Mesenteric fat pad (tissue), 1 donor: ENCODE data around the gene NAV3. TPM values are rescaled to one million over a fixed set of nuclear protein-coding genes. Genes with fewer than 3 reads are reported as not detected.

ENCODE experiments used
- DNase-seq: peaks from one replicate; pipeline ENCODE4 v3.0.0-alpha.2; 2020; ENCODE audit warnings: low spot score
- total RNA-seq: library from RNA; stranded (reverse); fragmentation: NEBNext Ultra II Directional; extraction: Animal tissue kit (Norgen Biotek cat#: 25700); gene quantifications from one replicate; pipeline ENCODE4 v1.2.1, GENCODE V29; 2021
- donor health status: DM: yes; HTN: yes; CAD: no.

The NAV3 gene
- total RNA-seq, 1 donor from 2014 or later: 16.6 TPM

DNA sequence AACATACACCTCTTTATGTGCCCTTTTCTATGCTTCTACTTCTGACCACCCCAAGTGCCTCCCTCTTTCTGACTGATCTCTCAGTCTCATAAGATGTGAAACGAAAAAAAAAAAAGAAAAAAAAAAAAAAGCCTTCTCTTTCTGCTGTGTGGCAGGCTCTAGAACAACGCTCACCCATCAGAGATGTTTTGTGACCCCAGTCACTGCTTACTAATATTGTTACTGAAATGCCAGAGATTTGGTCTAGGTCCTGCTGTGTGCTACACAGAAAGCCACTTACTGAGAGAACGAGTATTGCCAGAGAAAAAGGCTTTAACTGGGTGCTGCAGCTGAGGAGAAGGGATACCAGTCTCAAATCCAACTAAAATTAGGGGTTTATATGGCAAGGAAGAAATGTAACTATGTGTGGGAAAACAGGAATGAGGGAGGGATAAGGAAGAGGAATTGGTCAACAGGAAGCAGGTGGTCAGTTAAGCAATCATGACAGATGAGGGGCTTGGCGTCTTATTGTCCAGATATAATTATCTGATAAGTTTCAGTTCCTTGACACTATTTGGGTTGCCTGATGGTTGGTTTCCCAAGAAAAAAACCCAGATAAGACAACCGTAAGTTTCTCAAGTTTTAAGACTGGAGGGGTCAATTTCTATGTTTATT lies 149.0 kb downstream of the NAV3 start:
- DNase-seq: no peak

DNA sequence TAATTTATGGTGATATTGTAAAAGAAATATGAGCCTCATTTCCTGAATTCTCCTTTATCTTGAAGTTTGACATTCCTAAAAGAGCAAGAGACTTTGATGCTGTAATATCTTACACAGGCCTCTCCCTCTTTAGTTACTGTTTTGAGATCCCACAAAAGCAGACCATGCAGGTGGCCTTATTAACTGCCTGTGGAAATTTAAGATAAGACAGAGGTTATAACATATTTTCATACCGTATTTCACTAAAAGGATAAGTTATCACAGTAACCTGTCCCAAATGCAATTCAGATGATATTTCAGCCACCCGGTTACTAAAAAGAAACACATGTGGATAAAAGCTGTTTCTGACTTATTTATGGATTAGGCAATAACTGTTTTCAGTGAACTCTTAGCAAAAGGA lies 150.1 kb downstream of the NAV3 start:
- no peak for DNase-seq

DNA sequence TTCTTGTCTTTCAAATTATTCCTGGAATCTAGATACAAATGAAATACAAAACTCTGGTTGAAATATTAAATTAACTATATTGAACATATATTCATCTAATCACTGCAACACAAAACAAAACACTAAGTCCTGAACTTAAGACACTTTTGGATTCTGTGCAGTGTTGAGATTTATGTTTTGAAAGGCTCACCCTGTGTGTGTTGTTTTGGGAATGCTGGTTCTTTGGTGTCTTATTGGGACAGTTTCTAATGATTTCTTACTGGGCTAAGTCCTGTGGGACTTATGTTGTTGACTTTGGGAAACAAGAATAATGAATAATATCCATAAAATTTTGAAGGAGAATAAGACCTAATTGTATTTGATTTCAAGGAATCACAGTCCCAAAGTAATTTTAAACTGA lies 153.2 kb downstream of the NAV3 start:
- DNase-seq: no peak

DNA sequence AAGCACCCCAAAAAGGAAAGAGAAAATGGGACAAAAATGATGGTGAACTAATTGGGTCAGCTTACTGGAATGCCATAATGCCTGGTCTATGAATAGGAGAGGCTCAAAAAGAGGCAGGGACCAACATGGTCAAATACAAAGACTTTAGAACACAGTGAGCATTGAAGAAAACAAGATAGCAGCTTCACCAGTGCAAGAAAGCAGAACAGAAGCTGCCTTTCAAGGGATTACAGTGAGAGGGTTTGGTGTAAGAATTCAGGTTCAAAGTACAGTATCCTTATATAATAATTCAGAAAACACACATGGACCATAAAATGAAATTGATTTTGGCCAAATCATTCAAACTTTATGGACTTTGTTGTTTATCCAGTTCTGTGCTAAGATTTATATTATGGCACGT lies 162.1 kb downstream of the NAV3 start:
- no peak for DNase-seq

- no peak for DNase-seq
Measured at GRCh38 chr12:77993658-77994057, 163.0 kb downstream of the NAV3 start.

- no peak for DNase-seq
Measured at GRCh38 chr12:77995436-77996167, 164.9 kb downstream of the NAV3 start.

DNA sequence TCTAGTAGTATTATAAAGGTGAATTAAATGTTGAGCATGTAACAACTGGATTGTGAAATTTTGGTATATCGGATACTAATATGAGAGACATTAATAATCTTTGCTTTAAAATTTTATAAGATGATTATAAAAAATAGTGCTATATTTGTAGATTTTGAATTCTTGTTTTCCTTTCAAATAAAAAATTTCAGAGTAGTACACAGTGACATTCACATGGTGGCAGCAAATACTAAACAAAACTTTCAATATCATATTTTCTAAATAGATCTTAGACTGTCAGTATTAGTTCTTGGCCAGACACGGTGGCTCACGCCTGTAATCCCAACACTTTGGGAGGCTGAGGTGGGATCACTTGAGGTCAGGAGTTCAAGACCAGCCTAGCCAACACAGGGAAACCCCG lies 166.0 kb downstream of the NAV3 start:
- DNase-seq: no peak

DNA sequence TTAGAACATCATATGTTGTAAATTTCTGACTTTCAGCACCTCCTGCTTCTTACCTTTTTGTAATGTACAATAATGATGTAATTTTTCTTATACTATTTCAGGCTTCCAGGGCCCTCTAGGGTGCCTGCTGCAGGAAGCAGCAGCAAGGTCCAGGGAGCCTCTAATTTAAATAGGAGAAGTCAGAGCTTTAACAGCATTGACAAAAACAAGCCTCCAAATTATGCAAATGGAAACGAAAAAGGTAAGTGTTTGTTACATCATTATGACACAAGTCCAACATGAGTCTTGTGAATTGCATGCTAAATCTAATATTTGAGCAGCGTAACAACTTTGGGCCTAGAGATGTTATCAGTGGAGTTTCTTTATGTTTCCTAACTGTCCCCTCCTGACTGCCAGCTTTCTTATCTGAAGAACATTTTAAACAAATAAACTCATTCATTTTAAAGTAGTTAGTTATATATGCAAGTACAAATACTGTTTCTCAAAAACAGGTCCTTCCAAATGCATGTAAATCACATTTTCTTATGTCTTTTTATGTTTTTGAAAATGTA lies 167.6 kb downstream of the NAV3 start:
- DNase-seq: no peak

DNA sequence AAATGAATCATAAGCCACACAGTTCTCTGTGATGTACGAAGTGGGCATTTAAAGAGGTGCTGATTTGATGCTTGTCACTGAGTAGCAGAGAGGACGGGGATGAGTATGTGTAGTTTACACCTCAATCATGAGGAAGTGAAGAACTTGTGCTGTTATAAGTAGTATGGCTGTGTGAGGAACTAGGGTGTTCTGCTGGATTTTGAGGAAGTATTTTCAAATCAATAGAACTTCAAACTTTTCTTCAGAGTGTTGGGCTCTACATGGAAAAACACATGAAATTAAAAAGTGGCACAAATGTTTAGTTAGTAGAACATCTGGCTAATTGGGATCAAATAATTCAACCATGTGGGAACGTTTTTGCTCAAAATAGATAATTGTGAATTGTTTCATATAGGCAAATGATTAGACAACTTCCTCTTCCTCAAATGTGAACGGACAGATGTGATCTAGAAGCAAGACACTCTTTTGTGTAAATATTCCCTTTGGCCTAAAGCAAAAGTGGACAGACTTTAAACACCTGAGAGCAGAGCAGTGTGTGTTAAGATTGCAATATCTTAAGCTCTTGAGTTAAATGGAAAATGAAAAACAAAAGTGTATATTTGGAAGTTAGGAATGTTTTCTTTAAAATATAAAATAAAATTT lies 168.5 kb downstream of the NAV3 start:
- DNase-seq: no peak

GRCh38 chr12:78002878-78003277 lies 172.2 kb downstream of the NAV3 start:
- no peak for DNase-seq

- no peak for DNase-seq
Measured at GRCh38 chr12:78004249-78005093, 173.8 kb downstream of the NAV3 start.

- DNase-seq: no peak
Measured at GRCh38 chr12:78005094-78005492, 174.4 kb downstream of the NAV3 start.

- DNase-seq: no peak
Measured at GRCh38 chr12:78007173-78007572, 176.5 kb downstream of the NAV3 start.

- no peak for DNase-seq
Measured at GRCh38 chr12:78009031-78009430, 178.3 kb downstream of the NAV3 start.

DNA sequence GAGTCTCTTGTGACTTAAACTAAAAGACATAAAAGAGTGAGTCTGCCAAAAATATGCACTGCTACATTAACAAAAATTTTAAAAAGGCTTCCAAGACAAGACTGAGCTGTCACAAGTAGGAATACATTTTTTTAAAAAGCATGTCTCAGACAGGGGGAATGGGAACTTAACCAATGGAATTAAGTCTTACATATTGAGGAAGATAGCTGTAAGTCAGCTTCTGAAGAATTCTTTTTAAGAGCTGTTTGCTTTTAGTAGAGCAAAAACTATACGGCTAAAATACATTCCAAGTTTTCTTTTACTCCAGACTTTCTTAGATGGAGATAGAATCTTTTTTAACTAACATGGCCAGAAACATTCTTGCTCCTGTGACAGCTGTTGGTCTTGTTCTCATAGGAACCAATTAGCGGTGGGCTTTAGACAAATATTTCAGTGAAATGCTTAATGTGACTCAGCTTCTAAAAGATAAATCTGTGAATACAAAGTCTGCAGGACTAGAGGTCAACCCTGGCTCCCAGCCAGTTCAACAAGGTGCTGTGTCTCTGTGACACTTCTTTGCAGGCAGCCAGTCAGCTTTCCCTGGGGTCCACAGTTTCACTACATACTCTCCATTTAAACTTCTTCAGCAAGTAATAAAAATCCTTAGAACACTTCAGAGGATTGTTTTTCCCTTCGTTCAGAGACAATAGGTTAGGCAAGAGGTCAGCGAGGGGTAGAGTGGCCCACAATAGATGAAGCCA lies 187.6 kb downstream of the NAV3 start:
- DNase-seq: no peak

DNA sequence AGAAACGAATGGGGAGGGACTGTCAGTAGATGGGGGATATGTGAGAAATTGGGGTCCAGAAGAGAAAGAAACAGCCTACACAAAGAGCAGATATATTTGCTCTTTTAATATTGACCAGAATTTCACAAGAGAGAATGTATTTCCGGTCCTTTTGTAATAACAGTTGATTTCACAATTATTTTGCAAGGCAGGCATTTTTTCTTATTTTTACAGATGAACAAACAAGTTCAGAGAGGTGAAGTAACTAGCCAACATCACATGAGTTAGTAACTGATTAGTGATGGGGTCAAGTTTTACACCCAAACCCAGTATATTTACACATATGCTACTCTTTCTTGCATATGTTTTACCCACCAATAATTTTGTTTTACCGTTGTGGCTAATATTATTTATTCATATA lies 188.2 kb downstream of the NAV3 start:
- no peak for DNase-seq

- no peak for DNase-seq
Measured at GRCh38 chr12:78028426-78028825, 197.7 kb downstream of the NAV3 start.

DNA sequence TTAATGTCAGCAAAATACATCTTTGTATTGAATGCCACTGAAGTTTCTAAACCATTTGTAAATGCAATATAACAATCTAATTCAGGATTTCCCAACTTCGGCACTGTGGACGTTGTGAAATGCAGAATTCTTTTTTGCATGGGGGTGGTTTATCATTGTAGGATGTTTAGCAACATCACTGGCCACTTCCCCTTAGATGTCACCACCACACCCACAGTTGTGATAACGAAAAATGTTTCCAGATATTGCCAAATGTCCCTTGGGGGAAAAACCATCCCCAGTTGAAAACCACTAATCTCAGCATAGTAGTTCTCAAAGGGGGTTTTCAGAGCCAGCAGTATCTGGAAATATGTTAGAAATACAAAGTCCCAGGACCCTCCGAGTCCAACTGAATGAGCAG lies 203.3 kb downstream of the NAV3 start:
- DNase-seq: no peak

GRCh38 chr12:78035901-78036606 lies 205.4 kb downstream of the NAV3 start:
- no peak for DNase-seq

DNA sequence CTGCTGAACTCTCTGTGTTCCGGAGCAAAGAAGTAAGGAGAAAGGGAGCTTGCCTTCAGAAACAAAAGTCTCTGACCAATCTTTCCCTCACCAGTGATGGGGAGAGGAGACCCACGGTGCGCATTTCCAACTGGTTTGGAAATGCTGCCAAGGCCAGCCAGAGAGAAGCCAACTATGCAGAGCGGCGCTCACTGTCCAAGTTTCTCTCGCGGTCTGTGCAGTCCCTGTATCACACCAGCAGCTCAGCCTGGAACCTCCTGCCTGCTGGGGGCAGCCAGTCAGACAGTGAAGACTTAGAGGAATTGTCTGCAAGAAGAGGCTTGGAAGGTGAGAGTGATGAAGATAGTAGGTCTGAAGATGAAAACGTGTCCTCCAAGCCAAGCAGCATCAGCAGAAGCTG lies 206.2 kb downstream of the NAV3 start:
- DNase-seq: no peak
